ENCODE data around the gene ANKRD17. TPM values are rescaled to one million over a fixed set of nuclear protein-coding genes. Genes with fewer than 3 reads are reported as not detected.
"Not testable (repeated sequence)": the region's sequence is repeated elsewhere in the genome, so short reads cannot be mapped to it uniquely, and the experiment has no call there.

ANKRD17 gene
- total RNA-seq: 38.9 TPM

- ATAC-seq: peak; percentile 93
These were observed at the start of gene ANKRD17 for GRCh38 chr4:73258686-73259570. ANKRD17 (minus strand) TSS chr4:73258798; CDS start chr4:73258668, 130 bp downstream.

GRCh38 chr4:73308286-73308685 is 49.7 kb upstream of the ANKRD17 start:
- ATAC-seq: no peak

- no peak for ATAC-seq
These were observed 45.1 kb upstream of the ANKRD17 start for GRCh38 chr4:73303711-73304110.

- ATAC-seq: no peak
These were observed 41.1 kb upstream of the ANKRD17 start for GRCh38 chr4:73299548-73300280.

- ATAC-seq: not testable (repeated sequence)
These were observed 34.1 kb upstream of the ANKRD17 start for GRCh38 chr4:73292661-73293060.

- no peak for ATAC-seq
These were observed 23.4 kb upstream of the ANKRD17 start for GRCh38 chr4:73281982-73282381.

GRCh38 chr4:73281396-73281795 is 22.8 kb upstream of the ANKRD17 start:
- ATAC-seq: no peak

- no peak for ATAC-seq
These were observed 18.6 kb upstream of the ANKRD17 start for GRCh38 chr4:73277201-73277600.

GRCh38 chr4:73275318-73275654 is 16.7 kb upstream of the ANKRD17 start:
- no peak for ATAC-seq

GRCh38 chr4:73272816-73273215 is 14.2 kb upstream of the ANKRD17 start:
- ATAC-seq: no peak

- no peak for ATAC-seq
These were observed 8.5 kb upstream of the ANKRD17 start for GRCh38 chr4:73267050-73267449.

- ATAC-seq: no peak
These were observed 1.0 kb upstream of the ANKRD17 start for GRCh38 chr4:73259571-73260090.

- ATAC-seq: no peak
These were observed 237 bp downstream of the ANKRD17 start for GRCh38 chr4:73258436-73258685.

- peak; percentile 1 for ATAC-seq
These were observed 755 bp downstream of the ANKRD17 start for GRCh38 chr4:73257651-73258435.

- peak; percentile 52 for ATAC-seq
These were observed 1.4 kb downstream of the ANKRD17 start for GRCh38 chr4:73257234-73257633.

- not testable (repeated sequence) for ATAC-seq
These were observed 2.8 kb downstream of the ANKRD17 start for GRCh38 chr4:73255847-73256246.

- peak; percentile 35 for ATAC-seq
These were observed 6.6 kb downstream of the ANKRD17 start for GRCh38 chr4:73252001-73252400.

GRCh38 chr4:73251384-73251783 is 7.2 kb downstream of the ANKRD17 start:
- ATAC-seq: no peak

- no peak for ATAC-seq
These were observed 8.0 kb downstream of the ANKRD17 start for GRCh38 chr4:73250642-73251041.

GRCh38 chr4:73248821-73249220 is 9.8 kb downstream of the ANKRD17 start:
- no peak for ATAC-seq

GRCh38 chr4:73248416-73248815 is 10.2 kb downstream of the ANKRD17 start:
- ATAC-seq: no peak

GRCh38 chr4:73247100-73247499 is 11.5 kb downstream of the ANKRD17 start:
- no peak for ATAC-seq

GRCh38 chr4:73245955-73246354 is 12.6 kb downstream of the ANKRD17 start:
- ATAC-seq: no peak
